Endothelial cell of umbilical vein (primary cell): ENCODE results near the gene LRRC42. TPM values are rescaled to one million over a fixed set of nuclear protein-coding genes. Genes with fewer than 3 reads are reported as not detected.

Experiments used
- BruUV-seq: library from RNA; stranded (reverse); fragments of 400-500 nt; replicated peaks from 2 replicates; lab custom pipeline; 2021; lab: Mats Ljungman, UMichigan
- CTCF ChIA-PET: fragments of 300-600, 350-600 bp; sonication (Branson Sonifier 250); formaldehyde crosslinking; loops from one replicate; lab custom pipeline; 2021; ENCODE audit warnings: antibody characterized with exemption, inconsistent platforms; lab: Charles Lee
- POLR2A ChIA-PET: fragments of 300-600, 350-600 bp; sonication (Branson Sonifier 250); formaldehyde crosslinking; loops from one replicate; lab custom pipeline; 2021; ENCODE audit warnings: antibody characterized with exemption, inconsistent platforms; lab: Charles Lee
- DNase-seq: peaks from one replicate; pipeline ENCODE4 v3.0.0-alpha.2; 2011; ENCODE audit warnings: low read depth, low spot score
- FAIRE-seq: peaks from 2 replicates; lab custom pipeline; 2011; peaks lifted over from hg19 to GRCh38; lab: Jason Lieb, UNC
- H2AFZ ChIP-seq: 2 replicates; pipeline ENCODE4 v1.6.0; 2012; ENCODE audit warnings: low read depth, low read length, control low read depth, inconsistent platforms
- H3K27ac ChIP-seq: 2 replicates; pipeline ENCODE4 v1.5.1; 2011; ENCODE audit warnings: low read depth, mild to moderate bottlenecking, control low read depth, low read length, moderate library complexity; ENCODE audit not compliant: insufficient read depth
- H3K27me3 ChIP-seq, 2 experiments: 2 replicates each; pipeline versions ENCODE4 v1.6.0 to v1.6.1; 2011; ENCODE audit warnings: low read length in 2 of 2, mixed read lengths in 1 of 2; ENCODE audit not compliant: control insufficient read depth in 2 of 2, insufficient read depth in 2 of 2
- H3K36me3 ChIP-seq, 2 experiments: 2 replicates in 1 of 2; 3 replicates in 1 of 2; pipeline ENCODE4 v1.5.1; 2011; ENCODE audit warnings: low read length in 2 of 2, mild to moderate bottlenecking in 1 of 2, moderate library complexity in 1 of 2; ENCODE audit not compliant: control insufficient read depth in 2 of 2, insufficient read depth in 2 of 2; ENCODE audit errors: extremely low read depth in 1 of 2
- H3K4me1 ChIP-seq: 3 replicates; pipeline ENCODE4 v1.5.1; 2011; ENCODE audit warnings: mild to moderate bottlenecking, low read length; ENCODE audit not compliant: control insufficient read depth, insufficient read depth; ENCODE audit errors: extremely low read depth
- H3K4me2 ChIP-seq: 2 replicates; pipeline ENCODE4 v1.6.1; 2011; ENCODE audit warnings: low read length, control low read depth, mixed read lengths; ENCODE audit not compliant: insufficient read depth
- H3K4me3 ChIP-seq, 3 experiments: fragments of 200-600 bp in 1 of 3; sonication (generic), shearing (Covaris generic) in 1 of 3; replicated peaks in 1 of 3; 2 replicates each; pipeline ENCODE4 v1.5.1; 2011 to 2016; ENCODE audit warnings: control low read depth in 3 of 3, low read length in 3 of 3, mild to moderate bottlenecking in 2 of 3, inconsistent platforms in 1 of 3, low read depth in 1 of 3, moderate library complexity in 1 of 3; ENCODE audit not compliant: insufficient read depth in 1 of 3
- H3K79me2 ChIP-seq: 2 replicates; pipeline ENCODE4 v1.6.0; 2012; ENCODE audit warnings: low read length, inconsistent platforms; ENCODE audit not compliant: control insufficient read depth, insufficient read depth
- H3K9ac ChIP-seq: replicated peaks from 2 replicates; pipeline ENCODE3; 2011; ENCODE audit warnings: low read length, control low read depth; ENCODE audit not compliant: insufficient read depth; ENCODE audit errors: extremely low read depth
- H3K9me1 ChIP-seq: replicated peaks from 3 replicates; pipeline ENCODE4 v1.6.0; 2011; ENCODE audit warnings: mild to moderate bottlenecking, low read length; ENCODE audit not compliant: control insufficient read depth, insufficient read depth; ENCODE audit errors: extremely low read depth
- H3K9me3 ChIP-seq: replicated peaks from 2 replicates; pipeline ENCODE4 v1.5.1; 2012; ENCODE audit warnings: low read length, inconsistent platforms; ENCODE audit not compliant: control insufficient read depth, insufficient read depth
- H4K20me1 ChIP-seq: replicated peaks from 2 replicates; pipeline ENCODE3; 2011; ENCODE audit warnings: mild to moderate bottlenecking, low read length; ENCODE audit not compliant: control insufficient read depth, insufficient read depth; ENCODE audit errors: extremely low read depth
- CTCF ChIP-seq, 2 donors: IDR thresholded peaks; 1 replicate in 1 of 2; 2 replicates in 1 of 2; pipeline ENCODE4 v1.5.1; 2011; ENCODE audit warnings: low read length in 2 of 2, mild to moderate bottlenecking in 2 of 2, moderate library complexity in 2 of 2, control low read depth in 1 of 2, inconsistent platforms in 1 of 2, low read depth in 1 of 2; ENCODE audit not compliant: insufficient read depth in 1 of 2; ENCODE audit errors: extremely low read depth in 1 of 2
- EZH2 ChIP-seq: IDR thresholded peaks from 2 replicates; pipeline ENCODE4 v1.6.1; 2012; ENCODE audit warnings: borderline replicate concordance, low read depth, mild to moderate bottlenecking, moderate library complexity, low read length, inconsistent platforms; ENCODE audit not compliant: severe bottlenecking
- FOS ChIP-seq: IDR thresholded peaks from 2 replicates; pipeline ENCODE4 v1.6.1; 2011; ENCODE audit warnings: mild to moderate bottlenecking, low read length, moderate library complexity, borderline replicate concordance; ENCODE audit not compliant: insufficient read depth
- GATA2 ChIP-seq: IDR thresholded peaks from 2 replicates; pipeline ENCODE4 v1.7.0; 2011; ENCODE audit warnings: low read depth, mild to moderate bottlenecking, moderate library complexity, mixed read lengths, low read length; ENCODE audit not compliant: insufficient read length, insufficient read depth
- JUN ChIP-seq: IDR thresholded peaks from 2 replicates; pipeline ENCODE4 v1.6.1; 2011; ENCODE audit warnings: borderline replicate concordance, low read depth; ENCODE audit not compliant: insufficient read length, insufficient read depth
- MAX ChIP-seq: IDR thresholded peaks from 2 replicates; pipeline ENCODE4 v1.6.1; 2011; ENCODE audit not compliant: insufficient read depth, insufficient read length
- MYC ChIP-seq: IDR thresholded peaks from one replicate; pipeline ENCODE4 v1.6.1; 2011; ENCODE audit warnings: mild to moderate bottlenecking, low read depth, low read length
- POLR2A ChIP-seq: IDR thresholded peaks from 2 replicates; pipeline ENCODE4 v1.6.1; 2012; ENCODE audit warnings: low read depth, mild to moderate bottlenecking, control low read depth, low read length
- POLR2AphosphoS5 ChIP-seq: IDR thresholded peaks from 2 replicates; pipeline ENCODE4 v1.6.1; 2012; ENCODE audit warnings: low read depth, mild to moderate bottlenecking, control low read depth, low read length, moderate library complexity; ENCODE audit not compliant: insufficient read depth
- dilution Hi-C: fragments of 300-500 bp; cut with MboI; formaldehyde crosslinking; loops from one replicate; pipeline ENCODE4 v1.15.0; 2019; ENCODE audit warnings: low sequenced_read_pairs; ENCODE audit not compliant: extremely low pct_ligation_motif_present
- intact Hi-C: fragments of 100-400 bp; cut with micrococcal nuclease; formaldehyde crosslinking; loops from one replicate; pipeline ENCODE4 v1.10.0; 2022
- polyA plus RNA-seq, 4 experiments: library from polyadenylated mRNA; depleted of rRNA in 3 of 4; stranded (reverse) in 3 of 4; unstranded in 1 of 4; fragments of >200 nt; gene quantifications; 2 replicates each; pipeline versions ENCODE4 v1.2.1 to v1.2.3, GENCODE V29; 2011 to 2012; ENCODE audit warnings: missing spikeins in 1 of 4
- total RNA-seq: library from RNA; stranded (reverse); gene quantifications from 2 replicates; pipeline ENCODE4 v1.2.3, GENCODE V29; 2021

Gene LRRC42
- total and polyA plus RNA-seq, 2 donors (not counting 3 experiments of a cell fraction or from before 2014, with no cell fraction given), result 25.3 to 26.1 TPM

GRCh38 chr1:53986458-53986857 lies 40.3 kb downstream of the LRRC42 start:
- Histone ChIP-seq H3K27ac (no peak overlapping the region), H3K79me2 (no peaks in the 10 kb centered on the region), H2AFZ (no peak overlapping the region), H3K36me3 (no peaks in the 10 kb centered on the region), H3K9ac (no peak overlapping the region), H3K4me3 (no peak overlapping the region), H3K27me3 (no peaks in the 10 kb centered on the region), H3K4me1 (peaks cover 5% of the 10 kb centered on the region), H3K4me2 (no peak overlapping the region), H3K9me3 (no peaks in the 10 kb centered on the region), H4K20me1 (no peaks in the 10 kb centered on the region), H3K9me1 (no peaks in the 10 kb centered on the region)
- no TSS peak for BruUV-seq
- intact Hi-C loops, result no loop called here
- TF ChIP-seq GATA2 (no peak), POLR2AphosphoS5 (no peak), POLR2A (no peak), JUN (no peak), EZH2 (no peak), FOS (no peak), MAX (no peak), MYC (no peak), CTCF (IDR thresholded peaks at IDR 0.05; ENCODE audit: extremely low read depth in 1 of 2, insufficient read depth in 1 of 2, low read depth in 1 of 2, low read length in 2 of 2) (no peak)
- FAIRE-seq (no peak), DNase-seq (no peak)
- CTCF ChIA-PET, result no interaction called here
- POLR2A ChIA-PET, result no interaction called here
- dilution Hi-C loops, result no loop called here
